H9 (cell line): ENCODE results near the gene ARHGAP26. TPM values are rescaled to one million over a fixed set of nuclear protein-coding genes. Genes with fewer than 3 reads are reported as not detected.

Experiments used
- DNase-seq: peaks from one replicate; pipeline ENCODE4 v3.0.0-alpha.2; 2017
- H2AFZ ChIP-seq: one replicate; pipeline ENCODE4 v1.6.1; 2013; ENCODE audit warnings: mild to moderate bottlenecking, low read length, control low read depth, moderate library complexity
- H2AK5ac ChIP-seq: 2 replicates; pipeline ENCODE4 v1.6.1; 2013; ENCODE audit warnings: low read length, control low read depth, mixed read lengths; ENCODE audit not compliant: insufficient read length
- H2BK120ac ChIP-seq: one replicate; pipeline ENCODE4 v1.6.1; 2013; ENCODE audit warnings: low read depth, mild to moderate bottlenecking, low read length, control low read depth, inconsistent platforms; ENCODE audit not compliant: poor library complexity, severe bottlenecking
- H2BK12ac ChIP-seq: 2 replicates; pipeline ENCODE4 v1.6.1; 2013; ENCODE audit warnings: low read length, control low read depth, mixed read lengths, low read depth; ENCODE audit not compliant: insufficient read length
- H2BK15ac ChIP-seq: 2 replicates; pipeline ENCODE4 v1.6.1; 2013; ENCODE audit warnings: low read depth, low read length, control low read depth
- H2BK20ac ChIP-seq: one replicate; pipeline ENCODE4 v1.6.1; 2013; ENCODE audit warnings: low read depth, mild to moderate bottlenecking, low read length, control low read depth, inconsistent platforms; ENCODE audit not compliant: poor library complexity, severe bottlenecking
- H2BK5ac ChIP-seq: 2 replicates; pipeline ENCODE4 v1.6.1; 2013; ENCODE audit warnings: low read length, control low read depth, mixed read lengths; ENCODE audit not compliant: insufficient read length
- H3K14ac ChIP-seq: 2 replicates; pipeline ENCODE4 v1.6.1; 2013; ENCODE audit warnings: low read length, control low read depth; ENCODE audit not compliant: insufficient read depth
- H3K18ac ChIP-seq: 2 replicates; pipeline ENCODE4 v1.6.1; 2013; ENCODE audit warnings: low read depth, mild to moderate bottlenecking, mixed read lengths, low read length, control low read depth; ENCODE audit not compliant: insufficient read length
- H3K23ac ChIP-seq: 2 replicates; pipeline ENCODE4 v1.6.1; 2013; ENCODE audit warnings: low read length, control low read depth, mixed read lengths, low read depth; ENCODE audit not compliant: insufficient read length
- H3K23me2 ChIP-seq: 2 replicates; pipeline ENCODE4 v1.6.1; 2013; ENCODE audit warnings: low read depth, mild to moderate bottlenecking, mixed read lengths, low read length, control low read depth; ENCODE audit not compliant: insufficient read length, poor library complexity, severe bottlenecking
- H3K27ac ChIP-seq: 2 replicates; pipeline ENCODE4 v1.5.1; 2013; ENCODE audit warnings: low read length, control low read depth, mixed read lengths, low read depth; ENCODE audit not compliant: insufficient read length
- H3K27me3 ChIP-seq: 2 replicates; pipeline ENCODE4 v1.6.1; 2013; ENCODE audit warnings: low read length, control low read depth, inconsistent platforms; ENCODE audit not compliant: insufficient read depth
- H3K4ac ChIP-seq: 2 replicates; pipeline ENCODE4 v1.6.1; 2013; ENCODE audit warnings: low read depth, mild to moderate bottlenecking, control low read depth, inconsistent platforms, low read length, moderate library complexity
- H3K4me1 ChIP-seq: 2 replicates; pipeline ENCODE4 v1.6.1; 2013; ENCODE audit warnings: low read length, control low read depth, inconsistent platforms; ENCODE audit not compliant: insufficient read depth
- H3K4me2 ChIP-seq: 2 replicates; pipeline ENCODE4 v1.6.1; 2013; ENCODE audit warnings: low read length, control low read depth, mixed read lengths; ENCODE audit not compliant: insufficient read length, insufficient read depth
- H3K56ac ChIP-seq: 2 replicates; pipeline ENCODE4 v1.6.1; 2013; ENCODE audit warnings: low read depth, mild to moderate bottlenecking, mixed read lengths, low read length, control low read depth; ENCODE audit not compliant: insufficient read length
- H3K79me1 ChIP-seq: 2 replicates; pipeline ENCODE4 v1.6.1; 2013; ENCODE audit warnings: low read depth, mild to moderate bottlenecking, moderate library complexity, low read length, control low read depth, inconsistent platforms; ENCODE audit not compliant: insufficient read depth, poor library complexity, severe bottlenecking
- H3K79me2 ChIP-seq: 2 replicates; pipeline ENCODE4 v1.6.1; 2013; ENCODE audit warnings: low read length, control low read depth, inconsistent platforms; ENCODE audit not compliant: insufficient read depth
- H3K9ac ChIP-seq: 2 replicates; pipeline ENCODE4 v1.6.1; 2013; ENCODE audit warnings: low read length, control low read depth, mixed read lengths; ENCODE audit not compliant: insufficient read length; ENCODE audit errors: extremely low read depth
- H3K9me3 ChIP-seq: one replicate; pipeline ENCODE4 v1.6.1; 2013; ENCODE audit warnings: low read depth, low read length, inconsistent platforms; ENCODE audit not compliant: control insufficient read depth
- H3T11ph ChIP-seq: one replicate; pipeline ENCODE4 v1.6.1; 2013; ENCODE audit warnings: mild to moderate bottlenecking, low read length, control low read depth, inconsistent platforms
- H4K20me1 ChIP-seq: one replicate; pipeline ENCODE4 v1.6.1; 2013; ENCODE audit not compliant: control insufficient read depth, insufficient read length, insufficient read depth
- H4K5ac ChIP-seq: 2 replicates; pipeline ENCODE4 v1.6.1; 2013; ENCODE audit warnings: low read depth, mild to moderate bottlenecking, mixed read lengths, low read length, control low read depth; ENCODE audit not compliant: insufficient read length
- H4K8ac ChIP-seq: replicated peaks from 2 replicates; pipeline ENCODE4 v1.6.1; 2013; ENCODE audit warnings: low read length, control low read depth, mixed read lengths, low read depth; ENCODE audit not compliant: insufficient read length
- H4K91ac ChIP-seq: 2 replicates; pipeline ENCODE4 v1.6.1; 2013; ENCODE audit warnings: low read depth, mild to moderate bottlenecking, moderate library complexity, mixed read lengths, low read length, control low read depth; ENCODE audit not compliant: insufficient read length
- H3K27ac Mint-ChIP-seq, 3 experiments: 2 replicates in 2 of 3; 3 replicates in 1 of 3; pipeline ENCODE4 v1.8.0; 2020 to 2021; ENCODE audit warnings: mixed read lengths in 3 of 3, mild to moderate bottlenecking in 1 of 3, moderate library complexity in 1 of 3
- H3K27me3 Mint-ChIP-seq: 2 replicates; pipeline ENCODE4 v1.8.0; 2021; ENCODE audit warnings: low read depth, mild to moderate bottlenecking, moderate library complexity, mixed read lengths
- H3K36me3 Mint-ChIP-seq, 3 experiments: 2 replicates in 2 of 3; 3 replicates in 1 of 3; pipeline ENCODE4 v1.8.0; 2020 to 2021; ENCODE audit warnings: low read depth in 3 of 3, mixed read lengths in 3 of 3; ENCODE audit not compliant: insufficient read depth in 1 of 3
- H3K4me1 Mint-ChIP-seq, 2 experiments: 2 replicates each; pipeline ENCODE4 v1.8.0; 2020; ENCODE audit warnings: mixed read lengths in 2 of 2
- H3K4me3 Mint-ChIP-seq, 2 experiments: 2 replicates in 1 of 2; 3 replicates in 1 of 2; pipeline ENCODE4 v1.8.0; 2020 to 2021; ENCODE audit warnings: mild to moderate bottlenecking in 2 of 2, mixed read lengths in 2 of 2, moderate library complexity in 1 of 2
- H3K9me3 Mint-ChIP-seq, 2 experiments: 2 replicates in 1 of 2; 3 replicates in 1 of 2; pipeline ENCODE4 v1.8.0; 2020; ENCODE audit warnings: mild to moderate bottlenecking in 2 of 2, mixed read lengths in 2 of 2, moderate library complexity in 1 of 2
- CTCF ChIP-seq: fragments of 200-600 bp; sonication (generic); conservative IDR thresholded peaks from 3 replicates; pipeline ENCODE4 v1.8.0; 2021; ENCODE audit warnings: antibody characterized with exemption, mild to moderate bottlenecking
- WGBS: extraction: QIAGEN DNeasy Blood & Tissue Kit; methylation state at CpG from one replicate; pipeline ENCODE4 v1.1.7; 2013; ENCODE audit warnings: missing lambda C conversion rate, low lambda C conversion rate, mixed read lengths; ENCODE audit not compliant: insufficient read length; ENCODE audit errors: extremely low coverage; 5-methylcytosine and 5-hydroxymethylcytosine counted together
- total RNA-seq: library from RNA; stranded (reverse); gene quantifications from 2 replicates; pipeline ENCODE4 v1.2.1, GENCODE V29; 2021

Gene ARHGAP26
- total RNA-seq, 1 experiment from 2014 or later, result 13.8 TPM

- Histone ChIP-seq H3K23me2 (no peaks in the 10 kb centered on the region), H4K20me1 (no peaks in the 10 kb centered on the region), H3K79me1 (no peaks in the 10 kb centered on the region), H4K91ac (no peak overlapping the region), H3K4ac (no peak overlapping the region), H3K9me3 (no peaks in the 10 kb centered on the region), H2BK20ac (no peak overlapping the region), H3K79me2 (no peaks in the 10 kb centered on the region), H3K4me1 (no peaks in the 10 kb centered on the region), H3K14ac (no peak overlapping the region), H3K56ac (no peak overlapping the region), H2AFZ (no peak overlapping the region), H3K18ac (no peak overlapping the region), H2AK5ac (no peak overlapping the region), H2BK12ac (no peak overlapping the region), H3K23ac (no peak overlapping the region), H2BK15ac (no peak overlapping the region), H4K5ac (no peak overlapping the region), H3K4me2 (no peak overlapping the region), H4K8ac (no peak overlapping the region), H3K27me3 (no peaks in the 10 kb centered on the region), H3K27ac (no peak overlapping the region), H2BK120ac (no peak overlapping the region), H3K9ac (no peak overlapping the region), H3T11ph (no peak overlapping the region), H2BK5ac (no peak overlapping the region)
- no peak overlapping the region for H3K27ac Mint-ChIP-seq
- peaks cover 4 to 5% of the 10 kb centered on the region in 2 experiments; a peak in 3 of 4 replicates for H3K4me1 Mint-ChIP-seq
- no peak overlapping the region for H3K4me3 Mint-ChIP-seq
- no CpG with 5 or more reads among the region's 3 CpGs for WGBS
- no peak for TF ChIP-seq CTCF
- no peaks in the 10 kb centered on the region; a peak in 1 of 7 replicates for H3K36me3 Mint-ChIP-seq
- no peaks in the 10 kb centered on the region for H3K9me3 Mint-ChIP-seq
- no peaks in the 10 kb centered on the region for H3K27me3 Mint-ChIP-seq
- no peak for DNase-seq
These were observed 418.5 kb downstream of the ARHGAP26 start for GRCh38 chr5:143188692-143189091.
